ENCODE data around the gene PRPF31.

The PRPF31 gene

GRCh38 chr19:54107876-54108490, 7.6 kb upstream of the PRPF31 start:
- DNase-seq: no peak

- DNase-seq: no peak
Measured at GRCh38 chr19:54108496-54108895, 7.1 kb upstream of the PRPF31 start.

- DNase-seq: no peak
Measured at GRCh38 chr19:54109651-54110050, 5.9 kb upstream of the PRPF31 start.

- DNase-seq: no peak
Measured at GRCh38 chr19:54114340-54115108, 1.0 kb upstream of the PRPF31 start.

GRCh38 chr19:54121259-54121658, 5.7 kb downstream of the PRPF31 start:
- DNase-seq: no peak

GRCh38 chr19:54123682-54124081, 8.1 kb downstream of the PRPF31 start:
- no peak for DNase-seq

- no peak for DNase-seq
Measured at GRCh38 chr19:54124393-54124792, 8.8 kb downstream of the PRPF31 start.

GRCh38 chr19:54125713-54126112, 10.2 kb downstream of the PRPF31 start:
- no peak for DNase-seq

- DNase-seq: no peak
Measured at GRCh38 chr19:54127688-54128440, 12.3 kb downstream of the PRPF31 start.

- no peak for DNase-seq
Measured at GRCh38 chr19:54128441-54128725, 12.8 kb downstream of the PRPF31 start.

GRCh38 chr19:54128796-54129616, 13.5 kb downstream of the PRPF31 start:
- no peak for DNase-seq

- DNase-seq: no peak
Measured at GRCh38 chr19:54129617-54129996, 14.1 kb downstream of the PRPF31 start.

- DNase-seq: peak; percentile 56
Measured at GRCh38 chr19:54133312-54133956, 17.9 kb downstream of the PRPF31 start.

GRCh38 chr19:54133957-54134590, 18.5 kb downstream of the PRPF31 start:
- no peak for DNase-seq

GRCh38 chr19:54136086-54136863, 20.7 kb downstream of the PRPF31 start:
- DNase-seq: no peak

GRCh38 chr19:54136864-54137698, 21.5 kb downstream of the PRPF31 start:
- DNase-seq: peak; percentile 100

- no peak for DNase-seq
Measured at GRCh38 chr19:54137699-54138488, 22.3 kb downstream of the PRPF31 start, which contains the start of gene CNOT3. CNOT3 (plus strand) TSS chr19:54137762; CDS start chr19:54142979, 5,217 bp downstream.

- DNase-seq: no peak
Measured at GRCh38 chr19:54138489-54139256, 23.1 kb downstream of the PRPF31 start.
